HG03196 (cell line): ENCODE measurements around the gene GAS7.

Experiments used
- ATAC-seq: cut with Tn5 transposase; IDR thresholded peaks from one replicate; pipeline ENCODE4 v1.9.1; 2021; ENCODE audit not compliant: unreplicated experiment

GAS7 gene

GRCh38 chr17:9956474-9957131 is 241.8 kb downstream of the GAS7 start:
- no peak for ATAC-seq

- no peak for ATAC-seq
Observed at GRCh38 chr17:9953492-9953891, 244.9 kb downstream of the GAS7 start.

GRCh38 chr17:9951803-9952202 is 246.6 kb downstream of the GAS7 start:
- ATAC-seq: no peak

- no peak for ATAC-seq
Observed at GRCh38 chr17:9948928-9949327, 249.5 kb downstream of the GAS7 start.

- no peak for ATAC-seq
Observed at GRCh38 chr17:9944704-9945103, 253.7 kb downstream of the GAS7 start.

- no peak for ATAC-seq
Observed at GRCh38 chr17:9943343-9943742, 255.1 kb downstream of the GAS7 start.

- no peak for ATAC-seq
Observed at GRCh38 chr17:9942885-9943284, 255.5 kb downstream of the GAS7 start.

- no peak for ATAC-seq
Observed at GRCh38 chr17:9941305-9941704, 257.1 kb downstream of the GAS7 start.

- no peak for ATAC-seq
Observed at GRCh38 chr17:9940841-9941240, 257.6 kb downstream of the GAS7 start.

- no peak for ATAC-seq
Observed at GRCh38 chr17:9938764-9939163, 259.6 kb downstream of the GAS7 start.

GRCh38 chr17:9937901-9938300 is 260.5 kb downstream of the GAS7 start:
- ATAC-seq: no peak

GRCh38 chr17:9937241-9937761 is 261.1 kb downstream of the GAS7 start:
- ATAC-seq: no peak

GRCh38 chr17:9936095-9936494 is 262.3 kb downstream of the GAS7 start:
- ATAC-seq: no peak

GRCh38 chr17:9935408-9935807 is 263.0 kb downstream of the GAS7 start:
- no peak for ATAC-seq

GRCh38 chr17:9934331-9934730 is 264.1 kb downstream of the GAS7 start:
- ATAC-seq: no peak

GRCh38 chr17:9932491-9932890 is 265.9 kb downstream of the GAS7 start:
- ATAC-seq: no peak

- no peak for ATAC-seq
Observed at GRCh38 chr17:9931144-9931741, 267.2 kb downstream of the GAS7 start.

GRCh38 chr17:9929871-9930270 is 268.5 kb downstream of the GAS7 start:
- ATAC-seq: no peak

- ATAC-seq: no peak
Observed at GRCh38 chr17:9928601-9929333, 269.6 kb downstream of the GAS7 start.

- no peak for ATAC-seq
Observed at GRCh38 chr17:9926150-9926804, 272.1 kb downstream of the GAS7 start.

GRCh38 chr17:9925457-9925856 is 272.9 kb downstream of the GAS7 start:
- ATAC-seq: no peak
